Progenitor cell of endocrine pancreas (in vitro differentiated cells): ENCODE data around the gene MYO3A. TPM values are rescaled to one million over a fixed set of nuclear protein-coding genes. Genes with fewer than 3 reads are reported as not detected.
A peak's percentile ranks its signal among the peaks of the same experiment; 100 is the strongest.

Experiments
- DNase-seq: peaks from one replicate; pipeline ENCODE4 v3.0.0; 2021; ENCODE audit warnings: low spot score; ENCODE audit not compliant: unreplicated experiment
- H3K27ac Mint-ChIP-seq: 2 replicates; pipeline ENCODE4 v1.8.0; 2021; ENCODE audit warnings: mild to moderate bottlenecking, moderate library complexity, mixed read lengths
- H3K27me3 Mint-ChIP-seq: 2 replicates; pipeline ENCODE4 v1.8.0; 2021; ENCODE audit warnings: mixed read lengths
- H3K36me3 Mint-ChIP-seq: 2 replicates; pipeline ENCODE4 v1.8.0; 2022; ENCODE audit warnings: mixed read lengths; ENCODE audit not compliant: insufficient read depth
- H3K4me1 Mint-ChIP-seq: 2 replicates; pipeline ENCODE4 v1.8.0; 2021; ENCODE audit warnings: low read depth, mixed read lengths
- H3K4me3 Mint-ChIP-seq: 2 replicates; pipeline ENCODE4 v1.8.0; 2021; ENCODE audit warnings: low read depth, mild to moderate bottlenecking, moderate library complexity, mixed read lengths
- H3K9me3 Mint-ChIP-seq: 2 replicates; pipeline ENCODE4 v1.8.0; 2021; ENCODE audit warnings: low read depth, mixed read lengths
- total RNA-seq: library from RNA; stranded (reverse); gene quantifications from 2 replicates; pipeline ENCODE4 v1.2.1, GENCODE V29; 2021
- TF ChIP-seq, protein P1 (sequence below): fragments of 200-600 bp; sonication (generic); IDR thresholded peaks from one replicate; pipeline ENCODE4 v1.5.0; 2021; ENCODE audit warnings: antibody characterized with exemption, mild to moderate bottlenecking; ENCODE audit not compliant: unreplicated experiment

Gene MYO3A
- total RNA-seq, 1 donor from 2014 or later: 18.0 TPM

- H3K27ac Mint-ChIP-seq: no peak overlapping the region
- no peak overlapping the region for H3K4me3 Mint-ChIP-seq
- peaks cover 7% of the 10 kb centered on the region for H3K9me3 Mint-ChIP-seq
- TF ChIP-seq, protein P1, sequence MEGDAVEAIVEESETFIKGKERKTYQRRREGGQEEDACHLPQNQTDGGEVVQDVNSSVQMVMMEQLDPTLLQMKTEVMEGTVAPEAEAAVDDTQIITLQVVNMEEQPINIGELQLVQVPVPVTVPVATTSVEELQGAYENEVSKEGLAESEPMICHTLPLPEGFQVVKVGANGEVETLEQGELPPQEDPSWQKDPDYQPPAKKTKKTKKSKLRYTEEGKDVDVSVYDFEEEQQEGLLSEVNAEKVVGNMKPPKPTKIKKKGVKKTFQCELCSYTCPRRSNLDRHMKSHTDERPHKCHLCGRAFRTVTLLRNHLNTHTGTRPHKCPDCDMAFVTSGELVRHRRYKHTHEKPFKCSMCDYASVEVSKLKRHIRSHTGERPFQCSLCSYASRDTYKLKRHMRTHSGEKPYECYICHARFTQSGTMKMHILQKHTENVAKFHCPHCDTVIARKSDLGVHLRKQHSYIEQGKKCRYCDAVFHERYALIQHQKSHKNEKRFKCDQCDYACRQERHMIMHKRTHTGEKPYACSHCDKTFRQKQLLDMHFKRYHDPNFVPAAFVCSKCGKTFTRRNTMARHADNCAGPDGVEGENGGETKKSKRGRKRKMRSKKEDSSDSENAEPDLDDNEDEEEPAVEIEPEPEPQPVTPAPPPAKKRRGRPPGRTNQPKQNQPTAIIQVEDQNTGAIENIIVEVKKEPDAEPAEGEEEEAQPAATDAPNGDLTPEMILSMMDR: no peak
- peaks cover 8% of the 10 kb centered on the region for H3K36me3 Mint-ChIP-seq
- DNase-seq: no peak
- H3K27me3 Mint-ChIP-seq: no peaks in the 10 kb centered on the region
- peaks cover 16% of the 10 kb centered on the region for H3K4me1 Mint-ChIP-seq
Observed at GRCh38 chr10:26044141-26044749, 110.2 kb downstream of the MYO3A start.

DNA sequence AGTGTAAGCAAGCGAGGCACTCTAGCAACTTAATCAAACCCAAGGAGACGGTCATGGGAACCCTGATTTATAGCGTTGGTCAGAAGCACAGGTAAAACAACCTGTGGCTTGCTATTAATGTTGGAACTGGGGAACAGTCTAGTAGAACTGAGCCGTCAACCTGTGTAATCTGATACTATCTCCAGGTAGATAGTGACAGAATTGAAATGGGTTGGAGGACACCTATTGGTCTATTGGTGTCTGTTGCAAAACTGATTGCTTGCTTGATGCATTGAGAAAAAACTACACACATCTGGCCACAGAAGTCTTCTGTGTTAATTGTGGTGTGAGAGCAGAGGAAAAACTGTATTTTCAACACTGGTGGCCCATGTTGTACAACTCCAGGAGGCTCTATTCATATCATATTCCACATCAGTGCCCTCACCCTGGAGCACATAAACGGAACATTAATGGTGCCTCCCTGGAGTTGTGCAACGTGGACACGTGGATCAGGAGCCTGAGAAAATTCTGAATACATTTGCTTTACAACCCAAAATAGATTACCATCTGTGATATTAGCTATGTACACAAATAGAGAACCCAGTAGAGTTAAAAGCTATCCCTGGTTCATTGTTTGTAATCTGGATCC, 112.2 kb downstream of the MYO3A start:
- TF ChIP-seq, protein P1: no peak
- H3K9me3 Mint-ChIP-seq: peaks cover under 1% of the 10 kb centered on the region

GRCh38 chr10:26048756-26049155, 114.7 kb downstream of the MYO3A start:
- Mint-ChIP-seq H3K4me3 (no peak overlapping the region), H3K9me3 (peaks cover 1% of the 10 kb centered on the region), H3K27ac (peak overlapping the region; percentile 79), H3K36me3 (peaks cover 3% of the 10 kb centered on the region), H3K4me1 (peaks cover 30% of the 10 kb centered on the region), H3K27me3 (no peaks in the 10 kb centered on the region)
- TF ChIP-seq, protein P1: no peak
- no peak for DNase-seq

More for the DNA sequence above, 112.2 kb downstream of the MYO3A start:
- Mint-ChIP-seq H3K4me1 (peaks cover 23% of the 10 kb centered on the region), H3K36me3 (peaks cover 5% of the 10 kb centered on the region), H3K27ac (no peak overlapping the region), H3K27me3 (no peaks in the 10 kb centered on the region), H3K4me3 (no peak overlapping the region)
- DNase-seq: no peak

GRCh38 chr10:26052326-26052725, 118.3 kb downstream of the MYO3A start:
- no peak overlapping the region for H3K27ac Mint-ChIP-seq
- DNase-seq: no peak
- no peak overlapping the region for H3K4me3 Mint-ChIP-seq
- H3K9me3 Mint-ChIP-seq: peaks cover 11% of the 10 kb centered on the region
- no peaks in the 10 kb centered on the region for H3K27me3 Mint-ChIP-seq
- peaks cover 31% of the 10 kb centered on the region for H3K4me1 Mint-ChIP-seq
- H3K36me3 Mint-ChIP-seq: peaks cover 10% of the 10 kb centered on the region
- TF ChIP-seq, protein P1: no peak

DNA sequence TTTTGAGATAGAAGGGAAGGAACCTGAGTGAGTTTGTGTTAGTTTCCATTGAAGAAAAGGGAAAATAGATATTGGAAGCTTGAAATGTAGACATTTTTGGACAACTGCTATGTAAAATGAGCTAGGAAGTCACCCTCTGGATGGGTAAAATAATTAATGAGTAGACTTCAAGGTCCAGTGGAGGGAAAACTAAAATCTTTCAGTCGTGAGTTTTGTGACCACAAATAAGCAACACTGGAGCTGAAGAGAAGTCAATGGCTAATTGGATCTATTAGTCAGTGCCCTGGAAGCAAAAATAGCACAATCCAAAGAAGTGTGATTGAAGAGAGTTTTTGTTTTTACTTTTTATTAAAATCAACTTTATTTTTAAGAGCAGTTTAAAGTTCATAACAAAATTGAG, 123.4 kb downstream of the MYO3A start:
- Mint-ChIP-seq H3K27me3 (no peaks in the 10 kb centered on the region), H3K27ac (no peak overlapping the region), H3K4me3 (no peak overlapping the region), H3K9me3 (peaks cover 12% of the 10 kb centered on the region), H3K4me1 (peaks cover 8% of the 10 kb centered on the region), H3K36me3 (peaks cover 8% of the 10 kb centered on the region)
- DNase-seq: no peak
- TF ChIP-seq, protein P1: no peak
